GM12892 (cell line): Measurements from ENCODE around the gene PREX1.

ENCODE experiments used
- POLR2AphosphoS5 ChIP-seq: IDR thresholded peaks from 2 replicates; pipeline ENCODE4 v1.6.1; 2011; ENCODE audit warnings: low read depth, low read length, control low read depth
- TAF1 ChIP-seq: IDR thresholded peaks from 2 replicates; pipeline ENCODE4 v1.6.1; 2011; ENCODE audit warnings: low read depth, mild to moderate bottlenecking, control low read depth, low read length, borderline replicate concordance

GRCh38 chr20:48815537-48815936, 12.3 kb downstream of the PREX1 start:
- TF ChIP-seq TAF1 (no peak), POLR2AphosphoS5 (no peak)
